Hematopoietic multipotent progenitor cell treated with erythropoietin and hydrocortisone succinate and interleukin-3 and kit ligand, for 15 days (in vitro differentiated cells): Measurements from ENCODE around the gene CRIP1.
A peak's percentile ranks its signal among the peaks of the same experiment; 100 is the strongest.

ENCODE experiments used
- DNase-seq: peaks from one replicate; pipeline ENCODE4 v3.0.0-alpha.2; 2015; ENCODE audit warnings: low spot score

The CRIP1 gene

DNA sequence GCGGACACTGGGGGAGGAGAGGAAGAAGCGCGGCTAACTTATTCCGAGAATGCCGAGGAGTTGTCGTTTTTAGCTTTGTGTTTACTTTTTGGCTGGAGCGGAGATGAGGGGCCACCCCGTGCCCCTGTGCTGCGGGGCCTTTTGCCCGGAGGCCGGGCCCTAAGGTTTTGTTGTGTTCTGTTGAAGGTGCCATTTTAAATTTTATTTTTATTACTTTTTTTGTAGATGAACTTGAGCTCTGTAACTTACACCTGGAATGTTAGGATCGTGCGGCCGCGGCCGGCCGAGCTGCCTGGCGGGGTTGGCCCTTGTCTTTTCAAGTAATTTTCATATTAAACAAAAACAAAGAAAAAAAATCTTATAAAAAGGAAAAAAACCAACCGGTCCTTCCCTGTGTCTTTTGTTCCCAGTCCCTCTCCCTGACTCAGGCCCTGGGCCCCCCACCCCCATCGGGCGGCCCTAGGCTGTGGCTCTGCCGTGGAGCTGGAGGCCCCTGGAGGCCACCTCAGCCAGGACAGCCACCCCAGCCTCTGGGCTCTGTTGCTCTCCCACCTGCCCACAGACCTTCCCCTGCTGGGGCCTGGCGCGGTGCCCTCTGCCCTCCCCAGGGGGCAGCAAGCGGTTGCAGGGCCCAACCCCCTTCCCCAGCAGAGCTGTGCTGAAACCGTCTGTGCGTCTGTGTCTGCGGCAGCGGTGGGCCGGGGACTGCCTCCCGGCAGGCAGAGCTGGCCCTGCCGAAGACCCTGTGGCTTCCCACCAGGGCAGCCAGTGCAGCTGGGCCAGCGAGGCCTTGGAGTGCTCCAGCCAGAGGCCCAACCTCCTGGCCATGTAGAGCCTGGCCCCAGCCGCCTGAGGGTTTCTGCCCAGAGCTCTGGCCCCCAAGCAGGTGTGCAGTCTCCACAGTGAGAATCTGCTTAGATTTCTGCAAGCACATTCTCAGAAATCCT lies 16.1 kb upstream of the CRIP1 start:
- DNase-seq = no peak

GRCh38 chr14:105471297-105471821 lies 15.3 kb upstream of the CRIP1 start:
- DNase-seq = no peak

DNA sequence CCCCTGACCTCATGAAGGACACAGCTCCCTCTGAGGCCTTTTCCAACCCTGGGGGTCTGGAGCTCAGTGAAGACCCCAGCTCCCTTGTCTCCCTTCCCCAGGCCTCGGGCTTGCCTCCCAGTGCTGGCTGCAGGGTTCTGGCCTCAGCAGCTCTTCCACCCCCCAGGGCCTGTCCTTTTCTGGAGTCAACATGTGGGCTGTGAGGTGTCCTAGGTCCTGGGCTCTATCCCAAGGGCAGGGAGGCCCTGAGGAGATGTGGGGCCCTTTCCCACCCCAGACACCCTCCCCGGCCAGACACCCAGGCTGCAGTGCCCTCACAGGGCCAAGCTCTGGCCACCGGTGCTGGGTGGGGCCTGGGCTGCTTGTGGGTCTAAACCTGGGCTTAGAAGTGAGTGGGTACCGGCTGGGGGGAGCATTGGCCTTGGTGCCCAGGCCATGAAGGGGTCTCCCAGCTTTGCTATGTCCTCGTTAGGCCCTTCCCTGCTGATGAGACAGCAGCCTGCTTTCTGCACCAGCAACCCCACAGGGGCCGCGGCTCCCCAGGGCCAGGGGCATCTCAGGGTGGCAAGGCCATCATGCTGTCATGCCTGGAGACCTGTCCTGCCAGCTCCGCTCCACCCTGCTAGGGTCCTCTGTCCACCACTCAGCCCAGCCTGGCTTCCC lies 14.7 kb upstream of the CRIP1 start:
- no peak for DNase-seq

DNA sequence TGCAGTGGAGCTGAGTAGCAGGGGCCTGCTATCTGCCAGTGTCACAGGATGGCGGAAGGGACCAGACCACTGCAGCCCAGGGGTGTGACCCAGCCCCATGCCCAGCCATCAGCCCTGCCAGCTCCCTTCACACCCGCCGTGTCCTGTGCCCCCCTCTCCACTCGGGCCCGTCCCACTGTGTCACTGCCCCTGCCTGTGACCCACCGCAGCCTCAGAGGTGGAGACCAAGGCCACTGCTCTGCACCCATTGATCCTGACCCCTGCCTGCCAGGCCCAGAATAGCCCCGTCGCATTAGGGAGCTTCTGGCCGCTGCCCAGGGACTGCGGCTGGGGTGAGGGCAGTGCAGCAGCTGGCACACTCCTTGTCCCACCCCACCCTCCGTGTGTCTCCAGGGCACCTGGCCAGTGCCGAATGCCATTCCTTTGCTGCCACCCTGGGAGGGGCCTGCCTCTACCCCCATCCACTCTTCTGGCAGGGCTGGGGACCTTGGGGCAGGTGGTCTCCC lies 14.1 kb upstream of the CRIP1 start:
- DNase-seq = no peak

- DNase-seq = no peak
Observed at GRCh38 chr14:105473033-105473676, 13.5 kb upstream of the CRIP1 start.

DNA sequence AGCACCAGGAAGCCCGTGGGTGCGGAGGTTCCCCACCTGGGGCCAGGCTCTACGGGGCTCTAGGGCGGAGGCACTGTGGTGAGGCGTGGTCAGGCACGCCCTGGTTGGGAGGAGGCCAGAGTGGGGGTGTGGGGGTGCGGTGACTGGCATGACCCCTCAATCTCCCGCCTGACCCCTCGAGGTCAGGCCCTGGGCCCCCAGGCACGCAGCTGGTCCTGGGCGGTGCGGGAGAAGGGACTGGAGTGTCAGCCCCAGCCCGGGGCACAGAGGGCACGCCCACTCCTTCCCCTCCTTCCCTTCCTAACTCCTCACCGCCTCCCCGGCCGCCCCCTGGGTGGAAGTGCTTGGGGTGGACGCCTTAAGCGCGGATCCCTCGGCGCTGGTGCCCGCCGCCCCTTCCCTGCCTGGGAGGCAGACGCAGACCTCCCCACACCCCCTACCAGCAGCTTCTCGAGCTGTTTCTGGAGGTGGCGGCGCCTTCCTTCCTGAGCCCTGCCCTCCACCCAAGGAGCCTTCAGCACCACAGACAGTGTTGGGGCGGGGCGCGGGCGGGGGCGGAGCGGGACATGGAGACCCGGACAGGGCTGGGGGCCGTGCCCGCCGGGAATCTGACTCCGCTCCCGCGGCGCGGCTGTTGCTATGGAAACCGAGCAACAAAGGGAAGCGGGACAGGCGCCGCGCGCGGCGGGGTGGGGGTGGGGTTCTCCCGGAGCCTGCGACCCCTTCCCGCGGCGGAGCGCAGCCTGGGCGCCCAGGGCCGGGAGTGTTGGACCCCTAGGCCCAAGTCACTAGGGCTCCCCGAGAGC lies 12.8 kb upstream of the CRIP1 start:
- DNase-seq = peak; percentile 37

GRCh38 chr14:105474483-105475268 lies 12.0 kb upstream of the CRIP1 start, which contains the start of gene CRIP2:
Gene CRIP2, plus strand, starts transcription at chr14:105474821. Its CDS starts 42 bp downstream, at chr14:105474863.
- no peak for DNase-seq

- no peak for DNase-seq
Observed at GRCh38 chr14:105475269-105476096, 11.2 kb upstream of the CRIP1 start.

DNA sequence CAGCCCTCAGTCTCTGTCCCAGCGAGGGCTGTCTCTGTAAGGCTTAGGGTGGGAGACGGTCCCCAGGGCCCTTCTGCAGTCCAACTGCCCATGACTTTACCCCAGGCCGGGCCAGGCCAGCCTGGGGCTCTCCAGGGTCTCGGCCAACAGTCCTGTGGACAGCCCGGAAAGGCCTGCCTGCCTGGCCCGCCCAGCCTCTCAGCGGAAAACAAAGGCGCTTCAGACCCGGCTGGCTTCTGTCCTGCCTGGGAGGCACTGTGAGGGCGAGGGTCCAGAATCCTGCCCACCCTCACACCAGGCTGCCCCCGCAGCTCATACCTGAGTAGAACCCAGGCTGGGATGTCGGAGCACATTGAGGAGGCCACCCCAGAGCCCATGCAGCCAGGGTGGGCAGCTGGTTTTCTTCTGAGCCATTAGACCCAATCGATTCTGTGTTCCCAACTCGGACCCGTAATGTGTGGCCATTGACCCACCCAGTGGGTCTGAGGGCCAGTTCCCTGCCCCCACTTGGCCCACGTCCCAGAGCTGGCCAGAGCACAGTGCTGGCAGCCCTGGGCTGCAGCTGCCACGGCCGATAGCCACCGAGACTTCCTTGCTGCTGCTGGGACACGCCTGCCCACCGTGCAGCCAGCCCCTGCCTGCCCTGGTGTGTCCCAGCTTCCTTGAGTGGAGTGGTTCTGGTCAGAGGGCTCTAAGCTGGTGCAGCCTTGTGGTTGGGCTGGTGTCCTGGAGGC lies 10.4 kb upstream of the CRIP1 start:
- no peak for DNase-seq

DNA sequence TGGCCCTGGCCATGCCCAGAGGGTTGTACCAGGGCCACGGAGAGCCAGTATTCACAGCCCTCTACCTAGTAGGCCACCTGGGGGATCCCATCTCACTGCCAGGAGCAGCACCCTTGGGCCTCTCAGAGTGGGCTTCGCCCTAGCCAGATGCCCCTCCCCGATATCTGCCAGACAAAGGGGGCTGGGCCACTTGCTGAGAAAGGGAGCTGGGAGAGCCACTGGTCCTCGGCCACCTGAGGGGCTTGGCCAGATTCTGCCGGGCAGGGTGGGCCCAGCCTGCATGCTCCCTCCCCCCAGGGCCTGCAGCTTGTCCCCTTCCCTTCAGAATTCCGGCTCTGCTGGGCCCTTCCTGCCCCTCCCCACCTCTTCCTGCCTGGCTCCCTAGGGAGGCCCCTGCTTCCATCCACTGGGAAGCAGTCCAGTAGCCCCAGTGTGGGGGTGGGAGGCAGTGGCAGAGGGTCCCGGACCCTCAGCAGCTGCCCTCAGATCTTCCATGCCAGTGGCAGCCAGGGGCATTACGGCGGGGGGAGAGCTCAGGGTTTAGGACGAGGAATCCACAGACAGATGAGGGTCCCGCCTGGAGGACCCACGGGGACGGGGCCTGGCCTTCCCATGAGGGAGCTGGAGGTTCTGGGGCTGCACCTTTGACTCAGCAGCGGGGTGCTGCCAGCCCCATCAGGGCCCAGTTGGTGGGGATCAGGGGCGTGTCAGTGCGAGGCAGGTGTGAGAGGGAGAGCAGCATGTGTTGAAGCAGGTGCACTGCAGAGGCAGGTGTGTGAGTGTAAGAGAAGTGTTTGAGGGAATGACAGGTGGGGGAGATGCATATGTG lies 9.6 kb upstream of the CRIP1 start:
- DNase-seq = no peak

DNA sequence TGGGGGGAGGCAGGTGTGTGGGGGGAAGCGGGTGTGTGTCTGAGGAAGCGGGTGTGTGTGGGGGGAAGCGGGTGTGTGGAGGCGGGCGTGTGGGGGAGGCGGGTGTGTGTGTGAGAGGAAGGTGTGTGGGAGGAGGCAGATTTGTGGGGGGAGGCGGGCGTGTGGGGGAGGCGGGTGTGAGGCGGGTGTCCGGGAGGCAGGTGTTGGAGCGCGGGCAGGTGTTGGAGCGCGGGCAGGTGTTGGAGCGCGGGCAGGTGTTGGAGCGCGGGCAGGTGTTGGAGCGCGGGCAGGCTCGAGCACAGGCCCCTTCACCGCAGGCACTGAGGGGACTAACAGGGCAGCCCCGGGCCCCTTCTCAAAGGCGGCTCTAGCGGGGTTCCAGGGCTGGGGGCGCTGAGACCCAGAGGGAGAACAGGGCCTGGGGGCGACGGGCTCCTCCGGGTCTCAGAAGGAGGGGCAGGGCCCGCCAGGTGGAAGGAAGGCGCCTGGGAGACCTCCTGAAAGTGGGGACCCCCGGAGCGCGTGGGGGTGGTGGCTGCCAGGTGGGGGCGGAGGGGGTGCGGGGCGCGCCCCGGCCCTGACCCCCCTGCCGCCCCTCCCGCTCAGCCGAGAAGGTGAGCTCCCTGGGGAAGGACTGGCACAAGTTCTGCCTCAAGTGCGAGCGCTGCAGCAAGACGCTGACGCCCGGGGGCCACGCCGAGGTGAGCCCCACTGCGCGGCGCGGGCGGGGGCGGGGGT lies 8.9 kb upstream of the CRIP1 start:
- no peak for DNase-seq

GRCh38 chr14:105478398-105479251 lies 8.1 kb upstream of the CRIP1 start:
- no peak for DNase-seq

DNA sequence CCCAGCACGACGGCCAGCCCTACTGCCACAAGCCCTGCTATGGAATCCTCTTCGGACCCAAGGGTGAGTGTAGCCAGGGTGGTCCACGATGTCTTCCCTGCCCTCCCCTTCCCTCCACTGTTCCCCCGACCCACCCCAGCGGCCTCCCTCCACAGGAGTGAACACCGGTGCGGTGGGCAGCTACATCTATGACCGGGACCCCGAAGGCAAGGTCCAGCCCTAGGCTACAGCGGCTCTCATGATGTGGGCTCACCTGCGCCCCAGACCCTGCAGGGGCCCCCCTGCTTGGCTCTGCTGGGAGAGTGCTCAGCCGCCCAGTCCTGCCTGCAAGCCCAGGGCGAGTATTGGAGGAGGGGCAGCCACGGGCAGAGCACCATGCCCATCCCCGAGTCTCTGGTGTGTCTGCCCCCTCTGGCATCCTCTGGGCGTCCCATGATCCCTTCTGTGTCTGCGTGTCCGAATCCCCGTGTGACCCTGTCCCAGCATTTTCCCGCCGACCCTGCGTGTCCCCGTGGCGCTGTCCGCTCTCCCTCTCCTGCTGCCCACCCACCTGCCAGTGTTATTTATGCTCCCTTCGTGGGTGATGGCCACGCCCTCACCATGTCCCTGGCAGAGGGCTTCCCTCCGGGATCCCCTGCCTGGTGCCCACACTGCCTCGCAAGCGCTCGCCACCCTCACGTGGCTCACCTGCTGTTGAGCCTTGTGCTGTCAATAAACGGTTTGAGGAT lies 7.1 kb upstream of the CRIP1 start:
- DNase-seq = no peak

GRCh38 chr14:105480199-105480746 lies 6.4 kb upstream of the CRIP1 start:
- no peak for DNase-seq
